SH-SY5Y (cell line): Measurements from ENCODE around the gene SETD1A.

ENCODE experiments used
- GATA2 ChIP-seq: IDR thresholded peaks from 2 replicates; pipeline ENCODE4 v1.6.1; 2011; ENCODE audit warnings: mild to moderate bottlenecking, low read depth, low read length
- GATA3 ChIP-seq: IDR thresholded peaks from 2 replicates; pipeline ENCODE4 v1.6.1; 2011; ENCODE audit warnings: low read depth, mild to moderate bottlenecking, low read length, moderate library complexity

- TF ChIP-seq GATA3 = no peak
- TF ChIP-seq GATA2 = no peak
Measured at GRCh38 chr16:30964574-30965226, 7.1 kb downstream of the SETD1A start.
